Stimulated activated CD4-positive, alpha-beta T cell treated with anti-CD3 and anti-CD28 coated beads, Interleukin-4, amount 100 ng/mL, for 1 hour (primary cell): Measurements from ENCODE around the gene ENPP5.

ENCODE experiments used
- DNase-seq: peaks from one replicate; pipeline ENCODE4 v3.0.0-alpha.2; 2020

Gene ENPP5, protein sequence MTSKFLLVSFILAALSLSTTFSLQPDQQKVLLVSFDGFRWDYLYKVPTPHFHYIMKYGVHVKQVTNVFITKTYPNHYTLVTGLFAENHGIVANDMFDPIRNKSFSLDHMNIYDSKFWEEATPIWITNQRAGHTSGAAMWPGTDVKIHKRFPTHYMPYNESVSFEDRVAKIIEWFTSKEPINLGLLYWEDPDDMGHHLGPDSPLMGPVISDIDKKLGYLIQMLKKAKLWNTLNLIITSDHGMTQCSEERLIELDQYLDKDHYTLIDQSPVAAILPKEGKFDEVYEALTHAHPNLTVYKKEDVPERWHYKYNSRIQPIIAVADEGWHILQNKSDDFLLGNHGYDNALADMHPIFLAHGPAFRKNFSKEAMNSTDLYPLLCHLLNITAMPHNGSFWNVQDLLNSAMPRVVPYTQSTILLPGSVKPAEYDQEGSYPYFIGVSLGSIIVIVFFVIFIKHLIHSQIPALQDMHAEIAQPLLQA

DNA sequence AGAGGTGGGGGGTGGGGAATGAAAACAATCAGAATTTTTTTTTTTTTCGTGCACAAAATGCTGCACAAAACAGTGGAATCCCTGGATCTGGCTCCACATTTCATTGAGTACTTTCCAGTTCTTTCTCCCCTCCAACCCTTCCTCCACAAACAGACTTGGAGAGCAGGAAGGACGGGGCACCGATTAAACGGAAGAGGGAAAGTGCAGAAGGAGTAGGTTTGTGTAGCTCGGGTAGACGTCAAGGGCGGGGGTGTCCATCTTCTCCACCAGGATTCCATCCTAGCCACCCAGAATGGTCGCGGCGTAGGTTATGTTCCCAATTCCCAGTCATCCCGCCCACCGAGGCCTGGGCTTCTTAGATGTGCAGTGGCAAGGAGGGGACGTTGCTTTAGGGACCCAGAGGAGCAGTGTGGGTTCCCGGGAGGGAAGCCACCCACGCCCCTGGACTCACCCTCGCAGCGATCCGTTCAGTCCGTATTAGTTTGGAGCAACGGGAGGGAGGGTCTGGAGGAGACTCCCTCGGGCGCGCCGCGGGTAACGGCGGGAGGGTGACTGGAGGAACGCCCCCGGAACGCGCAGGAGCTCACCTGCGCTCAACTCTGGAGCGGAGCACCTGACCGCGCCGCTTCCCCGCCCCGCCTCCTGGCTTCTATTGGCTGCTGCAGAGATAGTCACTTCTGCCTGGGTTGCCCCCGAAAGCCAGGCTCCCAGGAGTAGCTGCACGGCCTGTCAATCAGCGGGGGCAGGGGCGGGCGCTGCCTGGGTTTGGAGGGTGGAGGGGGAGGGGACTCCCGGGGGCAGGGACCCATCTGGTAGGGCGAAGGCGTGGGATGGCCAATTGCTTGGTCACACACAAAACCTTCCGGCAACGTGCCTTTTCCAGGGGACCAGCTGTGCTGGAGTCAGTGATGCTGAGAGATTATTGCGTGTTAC, at the start of gene ENPP5:
TSS of gene ENPP5 (minus strand) at position 624 of the 933 bp plus-strand sequence. CDS start 2,718 bp downstream, outside the sequence.
- peak; percentile 51 for DNase-seq

DNA sequence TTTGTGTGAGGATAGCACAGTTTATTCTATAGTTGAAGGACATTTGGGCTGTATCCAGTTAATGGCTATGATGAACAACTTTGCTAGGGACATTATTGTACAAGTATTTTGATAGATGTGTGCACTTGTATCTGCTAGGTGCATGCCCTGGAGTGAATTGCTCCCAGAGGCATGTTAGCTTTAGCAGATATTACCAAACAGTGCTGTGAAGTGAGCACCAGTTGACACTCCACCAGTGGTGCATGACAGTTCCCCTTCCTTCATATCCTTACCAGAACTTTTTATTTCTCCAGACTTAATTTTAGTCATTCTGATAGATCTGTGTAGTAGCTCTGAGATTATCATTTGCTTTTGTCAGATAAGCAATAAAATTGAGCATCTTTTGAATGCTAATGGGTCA, 48.9 kb upstream of the ENPP5 start:
- no peak for DNase-seq

DNA sequence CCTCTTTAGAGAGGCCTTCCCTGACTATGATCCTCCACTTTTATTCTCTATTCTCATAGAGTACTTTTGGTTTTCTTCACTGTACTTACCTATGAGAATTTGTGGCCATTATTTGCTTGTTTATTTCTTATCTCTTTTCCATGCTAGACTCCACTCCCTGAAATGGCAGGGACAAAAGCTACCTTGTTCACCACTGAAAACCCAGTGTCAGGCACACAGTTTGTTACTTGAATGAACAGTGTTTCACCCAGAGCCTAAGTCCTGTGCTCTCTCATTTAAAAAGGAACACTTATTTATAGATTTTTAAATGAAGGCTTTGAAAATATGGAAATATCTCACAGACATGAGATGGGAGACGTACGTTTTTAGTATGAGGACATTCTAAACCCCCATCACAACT, 47.7 kb upstream of the ENPP5 start:
- DNase-seq: no peak

DNA sequence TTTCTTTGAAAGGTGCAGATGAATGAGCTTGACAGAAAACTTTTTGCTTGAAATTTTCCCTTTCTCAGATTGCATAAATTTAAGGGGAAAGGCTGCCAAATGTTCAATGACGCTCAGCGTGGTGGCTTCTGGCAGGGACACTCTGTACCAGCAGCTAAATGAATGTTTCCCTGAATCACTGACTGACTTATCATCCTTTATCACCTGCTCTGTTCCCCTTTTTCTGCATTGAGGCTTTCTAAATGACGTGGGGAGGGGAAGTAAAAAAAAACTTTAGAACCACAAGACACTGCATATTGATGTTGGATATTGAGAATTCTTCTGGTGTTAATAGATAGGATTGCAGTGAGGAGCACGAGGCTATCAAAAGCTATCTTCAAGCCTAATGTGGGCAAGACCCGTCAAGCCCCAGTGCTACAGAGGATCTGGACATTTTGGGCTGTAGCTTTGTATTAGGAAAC, 46.9 kb upstream of the ENPP5 start:
- no peak for DNase-seq

DNA sequence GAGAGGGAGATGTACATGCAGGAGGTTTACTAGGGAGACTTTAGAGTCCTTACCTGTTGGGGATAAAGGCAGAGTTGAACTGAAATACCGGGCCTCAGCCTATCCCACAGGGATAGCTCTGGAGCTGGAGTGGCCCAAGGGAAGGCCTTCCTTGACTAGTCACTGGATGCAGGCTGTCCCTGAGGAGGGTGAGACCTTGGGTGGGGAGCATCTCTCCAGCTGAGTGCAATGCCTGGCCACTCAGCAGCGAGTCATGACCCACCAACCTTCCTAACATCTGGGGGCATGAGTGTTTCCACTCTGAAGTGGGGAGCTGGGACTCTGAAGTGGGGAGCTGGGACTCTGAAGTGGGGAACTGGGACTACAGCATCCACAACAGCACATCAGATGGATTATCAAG, 46.1 kb upstream of the ENPP5 start:
- DNase-seq: no peak

DNA sequence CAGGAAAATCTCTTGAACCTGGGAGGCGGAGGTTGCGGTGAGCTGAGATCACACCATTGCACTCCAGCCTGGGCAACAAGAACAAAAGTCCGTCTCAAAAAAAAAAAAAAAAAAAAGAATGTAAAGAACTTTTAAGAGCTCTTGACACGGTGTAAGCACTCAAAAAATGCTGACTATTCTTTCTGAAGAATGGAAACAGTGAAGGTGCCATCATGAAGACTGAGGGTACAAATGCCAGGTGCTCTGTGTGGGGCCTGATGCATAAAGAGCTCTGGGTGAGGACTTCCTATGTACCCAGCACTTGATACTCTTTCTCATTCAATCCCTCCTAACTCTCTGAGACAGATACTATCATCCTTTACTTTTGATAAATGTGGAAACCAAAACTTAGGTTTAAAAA, 45.0 kb upstream of the ENPP5 start:
- DNase-seq: no peak

DNA sequence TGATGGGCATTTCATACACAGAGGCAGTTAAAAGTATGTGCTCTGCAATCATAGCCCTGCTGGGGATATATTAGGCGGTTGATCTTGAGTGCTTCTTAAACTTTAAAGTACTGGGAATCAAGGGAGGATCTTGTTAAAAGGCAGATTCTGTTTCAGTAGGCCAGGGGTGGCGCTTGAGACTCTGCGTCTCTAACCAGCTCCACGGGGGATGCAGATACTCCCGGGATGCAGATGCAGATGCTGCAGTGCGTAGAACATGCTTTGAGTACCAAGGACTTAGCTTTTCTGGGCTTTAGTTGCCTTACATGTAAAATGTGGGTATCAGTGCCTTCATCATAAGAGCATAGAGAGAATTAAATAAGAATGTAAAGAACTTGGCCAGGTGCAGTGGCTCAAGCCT, 44.4 kb upstream of the ENPP5 start:
- no peak for DNase-seq

DNA sequence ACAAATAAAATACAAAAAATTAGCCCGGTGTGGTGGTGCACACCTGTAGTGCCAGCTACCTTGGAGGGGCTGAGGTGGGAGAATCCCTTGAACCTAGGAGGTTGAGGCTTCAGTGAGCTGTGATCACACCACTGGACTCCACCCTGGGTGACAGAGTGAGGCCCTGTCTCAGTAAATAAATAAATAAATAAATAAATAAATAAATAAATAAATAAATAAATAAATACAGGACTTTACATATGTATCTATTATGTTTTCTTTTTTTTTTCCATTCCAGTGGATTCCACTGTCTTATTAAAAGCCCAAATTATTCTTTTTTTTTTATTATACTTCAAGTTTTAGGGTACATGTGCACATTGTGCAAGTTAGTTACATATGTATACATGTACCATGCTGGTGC, 41.1 kb upstream of the ENPP5 start:
- no peak for DNase-seq

DNA sequence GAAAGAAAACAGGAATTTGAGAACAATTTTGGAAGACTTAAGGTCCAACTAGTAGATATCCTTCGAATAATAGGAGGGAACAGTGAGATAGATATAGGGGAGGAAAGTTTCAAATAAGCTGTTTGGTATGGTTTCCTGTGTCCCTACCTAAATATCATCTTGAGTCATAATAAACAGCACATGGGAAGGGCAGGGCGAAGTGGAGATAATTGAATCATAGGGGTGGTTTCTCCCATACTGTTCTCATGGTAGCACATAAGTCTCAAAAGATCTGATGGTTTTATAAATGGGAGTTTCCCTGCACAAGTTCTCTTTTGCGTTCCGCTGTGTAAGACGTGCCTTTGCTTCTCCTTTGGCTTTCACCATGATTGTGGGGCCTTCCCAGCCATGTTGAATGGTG, 39.5 kb upstream of the ENPP5 start:
- DNase-seq: no peak

DNA sequence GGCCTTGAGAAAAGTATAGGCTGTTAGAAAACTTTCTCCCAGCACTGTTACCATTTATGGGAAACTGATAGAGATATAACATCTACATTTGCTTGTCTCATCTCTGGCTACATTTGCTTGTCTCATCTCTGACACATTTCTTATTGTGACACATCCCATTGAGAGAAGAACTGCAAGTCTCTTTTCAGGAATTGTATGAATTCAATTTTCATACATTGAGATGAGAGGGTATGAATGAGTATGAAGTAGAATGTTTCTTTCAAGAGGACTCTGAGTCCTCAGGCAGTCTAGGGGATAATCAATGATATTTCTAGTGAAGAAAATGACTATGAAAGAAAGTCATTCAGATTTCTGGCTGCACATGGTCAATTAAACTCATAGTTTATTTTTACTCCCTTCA, 37.5 kb upstream of the ENPP5 start:
- no peak for DNase-seq

DNA sequence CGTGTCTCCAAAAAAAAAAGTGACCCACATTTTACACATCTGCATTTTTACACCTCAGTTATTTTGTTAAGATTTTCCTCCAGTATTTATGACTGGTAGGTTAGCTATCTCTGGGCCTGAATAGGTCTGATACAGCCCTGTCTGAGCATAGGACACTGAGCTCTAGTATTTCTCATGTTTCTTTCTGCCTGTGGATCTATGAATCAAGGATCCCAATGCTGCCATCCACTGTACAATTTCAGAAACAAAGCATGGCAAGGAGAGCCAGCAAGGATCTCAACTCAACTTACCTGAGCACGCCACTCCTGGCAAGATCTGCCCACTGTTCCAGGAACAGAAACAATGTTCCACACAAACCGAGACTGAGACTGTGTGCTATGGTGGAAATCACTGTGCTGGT, 36.4 kb upstream of the ENPP5 start:
- DNase-seq: no peak

DNA sequence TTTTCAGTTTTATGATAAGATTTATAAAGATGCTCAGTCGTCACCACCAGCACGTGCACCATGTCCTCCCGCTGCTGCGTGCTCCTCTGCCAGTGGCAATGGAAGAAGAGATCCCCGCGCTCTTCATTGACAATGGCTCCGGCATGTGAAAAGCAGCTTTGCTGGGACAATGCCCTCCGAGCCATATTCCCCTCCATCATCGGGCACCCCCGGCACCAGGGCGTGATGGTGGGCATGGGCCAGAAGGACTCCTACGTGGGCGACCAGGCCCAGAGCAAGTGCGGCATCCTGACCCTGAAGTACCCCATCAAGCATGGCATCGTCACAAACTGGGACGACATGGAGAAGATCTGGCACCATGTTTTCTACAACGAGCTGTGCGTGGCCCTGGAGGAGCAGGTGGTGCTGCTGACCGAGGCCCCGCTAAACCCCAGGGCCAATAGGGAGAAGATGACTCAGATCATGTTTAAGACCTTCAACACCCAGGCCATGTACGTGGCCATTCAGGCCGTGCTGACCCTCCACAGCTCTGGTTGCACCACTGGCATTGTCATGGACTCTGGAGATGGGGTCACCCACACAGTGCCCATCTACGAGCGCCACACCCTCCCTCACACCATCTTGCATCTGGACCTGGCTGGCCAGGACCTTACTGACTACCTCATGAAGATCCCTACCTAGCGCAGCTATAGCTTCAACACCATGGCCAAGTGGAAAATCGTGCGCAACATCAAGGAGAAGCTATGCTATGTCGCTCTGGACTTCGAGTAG, 34.3 kb upstream of the ENPP5 start:
- DNase-seq: no peak

DNA sequence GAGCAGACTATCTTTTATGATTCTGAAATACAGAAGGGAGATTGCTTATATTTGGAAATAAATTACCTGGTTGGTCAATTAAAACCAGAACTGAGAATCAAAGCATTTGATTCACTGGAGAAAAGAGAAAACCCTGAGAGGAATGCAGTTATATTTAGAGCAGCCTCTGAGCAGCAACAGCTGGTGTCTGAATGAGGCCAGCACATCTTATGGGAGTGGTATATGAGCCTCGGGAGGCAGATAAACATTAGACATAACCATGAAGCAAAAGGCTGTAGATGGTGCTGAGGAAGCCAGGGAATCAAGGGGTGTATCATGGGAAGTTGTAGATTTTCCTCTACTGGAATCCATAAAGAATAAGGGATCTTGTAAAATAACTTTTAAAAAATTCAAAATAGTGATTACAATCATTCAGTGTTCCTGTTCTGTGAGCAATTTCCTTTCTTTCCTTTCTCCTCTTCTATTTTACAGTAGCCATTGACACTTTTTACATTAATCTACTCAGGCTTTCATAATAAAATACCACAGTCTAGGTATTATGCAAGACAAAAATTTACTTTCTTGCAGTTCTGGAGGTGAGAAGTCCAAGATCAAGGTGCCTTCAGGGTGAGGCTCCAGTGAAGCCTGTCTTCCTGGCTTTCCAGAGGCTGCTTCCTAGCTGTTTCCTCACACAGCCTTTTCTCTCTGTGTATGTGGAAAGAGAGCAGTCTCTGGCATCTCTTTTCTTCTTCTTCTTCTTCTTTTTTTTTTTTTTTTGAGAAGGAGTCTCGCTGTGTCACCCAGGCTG, 32.8 kb upstream of the ENPP5 start:
- no peak for DNase-seq

DNA sequence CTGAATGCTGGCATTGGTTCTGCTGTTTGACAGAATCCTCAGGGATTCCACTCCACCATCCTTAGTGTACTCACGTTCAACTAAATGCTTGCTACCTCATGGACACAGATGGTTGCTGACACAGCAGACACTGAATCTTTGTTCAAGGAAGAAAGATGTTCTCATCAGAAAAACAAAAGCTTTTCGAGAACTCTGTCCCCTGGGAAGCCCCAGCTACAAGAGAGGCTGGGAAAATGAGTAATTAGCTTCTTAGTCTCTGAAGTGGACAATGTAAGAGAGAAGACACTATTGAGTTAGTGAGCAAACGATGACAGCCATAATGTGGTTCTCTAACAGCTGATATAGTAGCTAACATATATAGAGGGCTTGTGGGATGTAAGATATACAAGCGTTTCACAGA, 30.9 kb upstream of the ENPP5 start:
- DNase-seq: no peak

DNA sequence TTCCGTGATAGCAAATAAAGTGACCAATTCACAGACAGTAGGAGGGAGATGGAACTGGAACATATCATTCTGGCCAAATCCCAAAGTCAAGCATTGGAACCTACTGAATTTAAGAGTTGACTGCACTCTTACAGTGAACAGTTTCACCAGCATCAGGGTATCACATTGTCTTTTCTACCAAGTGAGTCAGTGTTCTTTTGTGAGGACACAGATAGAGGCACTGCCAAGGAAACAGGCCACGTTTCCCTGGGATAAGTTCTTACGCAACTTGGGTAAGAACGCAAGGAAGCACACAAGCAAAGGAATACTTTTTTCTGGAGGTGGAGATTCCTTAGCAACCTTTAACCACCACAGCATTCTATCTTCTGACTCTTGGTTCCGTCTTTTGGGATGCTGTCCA, 28.6 kb upstream of the ENPP5 start:
- no peak for DNase-seq

DNA sequence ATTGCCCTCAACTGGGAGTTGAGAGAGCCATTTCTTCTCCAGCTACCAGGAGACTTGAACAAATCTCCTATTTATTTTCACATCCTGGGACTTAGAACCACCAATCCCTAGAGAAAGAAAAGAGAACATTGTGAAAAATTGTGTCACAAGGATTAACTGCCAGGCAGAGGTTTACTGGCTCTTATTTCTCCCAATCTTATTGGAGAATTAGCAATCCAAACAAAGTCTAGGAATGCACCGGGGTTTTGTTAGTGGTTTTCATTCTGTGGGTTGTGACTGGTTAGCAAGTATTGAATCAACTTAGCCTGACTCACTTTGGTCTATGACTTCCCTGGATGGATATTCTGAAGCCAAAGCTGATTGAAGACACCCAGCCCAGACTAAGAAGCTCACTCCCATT, 21.2 kb upstream of the ENPP5 start:
- DNase-seq: no peak

DNA sequence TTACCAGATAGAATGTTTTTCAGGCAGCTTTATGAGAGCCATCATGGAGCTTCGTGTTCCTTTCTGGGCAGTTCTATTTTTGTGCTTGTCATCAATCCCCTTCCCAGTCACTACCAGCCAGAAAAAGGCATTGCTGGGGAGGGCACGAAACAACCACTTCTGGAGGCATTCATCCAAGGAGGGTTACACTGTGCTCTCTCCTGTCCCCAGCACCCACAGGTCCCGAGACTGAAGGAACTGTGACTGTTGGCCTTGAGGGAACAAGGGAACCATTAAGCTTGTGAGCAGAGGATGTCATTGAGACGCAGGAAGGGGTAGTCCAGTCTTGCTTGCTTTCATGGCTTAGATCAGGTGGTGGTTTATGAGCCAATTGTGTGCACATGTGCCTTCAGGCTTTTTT, 20.1 kb upstream of the ENPP5 start:
- DNase-seq: no peak

DNA sequence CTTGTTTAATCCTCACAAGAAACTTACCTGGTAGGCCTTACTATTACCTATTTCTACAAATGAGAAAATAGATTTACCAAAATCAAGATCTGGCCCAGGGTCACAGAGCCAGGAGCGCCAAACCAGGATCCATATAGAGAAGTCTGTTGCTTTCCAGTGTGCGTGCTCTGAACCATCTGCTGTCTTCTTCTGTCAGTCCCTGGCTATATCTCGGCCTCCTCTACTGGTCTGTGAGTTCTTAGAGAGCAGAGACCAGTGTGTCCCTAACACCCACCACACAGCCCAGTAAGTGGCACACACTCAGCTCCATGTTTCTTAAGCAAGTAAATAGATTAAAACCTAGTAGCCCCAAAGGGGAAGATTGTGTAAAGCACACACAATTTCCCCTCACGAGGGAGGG, 18.9 kb upstream of the ENPP5 start:
- DNase-seq: no peak

DNA sequence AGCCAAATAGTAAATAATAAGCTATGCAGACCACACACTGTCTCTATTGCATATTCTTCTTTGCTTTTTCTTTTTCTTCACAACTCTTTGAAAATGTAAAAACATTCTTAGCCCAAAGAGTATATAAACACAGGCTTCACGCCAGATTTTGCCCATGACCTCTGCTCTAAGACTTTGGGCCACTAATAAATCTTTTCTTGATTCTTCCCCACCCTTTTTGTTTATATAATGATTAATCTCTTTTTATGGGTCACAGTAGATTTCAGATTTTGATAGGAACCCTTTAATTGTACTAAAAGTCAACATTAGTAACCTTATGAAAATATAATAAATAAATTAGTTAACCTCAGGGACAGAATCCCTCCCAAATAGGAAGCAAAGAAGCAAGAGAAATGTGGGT, 15.8 kb upstream of the ENPP5 start:
- no peak for DNase-seq

DNA sequence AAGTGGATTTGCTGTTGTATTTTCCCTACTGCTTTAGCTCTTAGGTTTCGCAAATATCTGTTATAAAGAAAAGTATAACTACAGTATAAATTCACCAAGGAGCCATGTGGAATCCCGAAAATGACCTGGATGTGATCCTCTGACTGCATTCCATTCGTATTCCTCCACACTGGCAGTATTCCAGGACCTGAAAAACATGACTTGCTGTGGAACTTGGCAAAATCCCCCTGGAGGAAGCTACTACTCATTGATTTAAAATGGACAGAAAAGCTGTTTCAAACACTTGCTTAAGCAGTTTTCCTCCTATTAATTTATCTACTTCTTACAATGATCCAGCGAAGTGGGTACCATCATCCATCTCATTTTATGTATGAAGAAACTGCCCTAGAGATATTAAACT, 13.3 kb upstream of the ENPP5 start:
- no peak for DNase-seq

DNA sequence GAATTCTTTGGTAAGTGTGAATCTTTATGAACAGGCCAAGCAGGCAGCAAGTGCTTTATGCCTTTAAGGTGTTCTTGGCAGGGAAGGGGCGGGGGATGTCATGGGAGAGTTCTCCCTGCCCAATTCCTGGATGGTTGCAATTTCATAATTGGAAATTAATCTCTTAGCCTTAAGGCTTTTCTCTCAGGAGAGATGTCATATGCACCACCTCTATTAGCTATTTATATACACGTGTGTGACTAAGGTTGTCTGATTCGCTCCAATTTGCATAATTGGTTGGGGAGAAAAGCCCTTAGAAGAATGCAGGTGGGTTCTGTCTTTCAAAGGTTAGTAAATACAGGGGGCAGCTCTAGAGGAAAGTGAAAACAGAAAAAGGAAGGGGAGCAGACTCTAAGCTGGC, 5.2 kb upstream of the ENPP5 start:
- no peak for DNase-seq

DNA sequence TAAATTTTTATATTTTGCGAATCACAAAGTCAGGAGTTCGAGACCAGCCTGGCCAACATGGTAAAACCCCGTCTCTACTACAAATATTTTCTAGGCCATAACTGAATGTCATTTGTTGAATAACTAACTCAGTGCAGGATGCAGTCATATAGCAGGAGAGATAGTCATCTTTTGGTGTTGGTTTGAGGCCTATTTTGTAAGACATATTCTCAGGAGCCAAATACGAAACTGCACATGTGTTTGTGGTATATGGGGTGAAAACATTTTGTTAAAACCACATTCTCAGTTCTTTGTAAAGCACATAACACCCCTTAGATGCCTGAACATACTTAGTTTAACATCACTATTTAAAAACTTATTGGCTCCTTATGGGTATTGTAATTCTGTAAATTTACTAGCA, 4.7 kb upstream of the ENPP5 start:
- no peak for DNase-seq
